SU-DHL-6 (cell line): ENCODE measurements around the gene LRRC75B.

Experiments
- EZH2phosphoT487 ChIP-seq: fragments of 200-600 bp; sonication (generic), shearing (Covaris generic); conservative IDR thresholded peaks from 2 replicates; pipeline ENCODE4 v1.6.1; 2018; ENCODE audit warnings: mild to moderate bottlenecking, antibody characterized with exemption, low read length, moderate library complexity, mixed read lengths
- TF ChIP-seq, protein P1 (sequence below): fragments of 200-600 bp; sonication (generic); IDR thresholded peaks from one replicate; pipeline ENCODE4 v1.5.1; 2017; ENCODE audit warnings: antibody characterized with exemption, mild to moderate bottlenecking, low read length, moderate library complexity; ENCODE audit not compliant: insufficient read depth, poor library complexity, severe bottlenecking

DNA sequence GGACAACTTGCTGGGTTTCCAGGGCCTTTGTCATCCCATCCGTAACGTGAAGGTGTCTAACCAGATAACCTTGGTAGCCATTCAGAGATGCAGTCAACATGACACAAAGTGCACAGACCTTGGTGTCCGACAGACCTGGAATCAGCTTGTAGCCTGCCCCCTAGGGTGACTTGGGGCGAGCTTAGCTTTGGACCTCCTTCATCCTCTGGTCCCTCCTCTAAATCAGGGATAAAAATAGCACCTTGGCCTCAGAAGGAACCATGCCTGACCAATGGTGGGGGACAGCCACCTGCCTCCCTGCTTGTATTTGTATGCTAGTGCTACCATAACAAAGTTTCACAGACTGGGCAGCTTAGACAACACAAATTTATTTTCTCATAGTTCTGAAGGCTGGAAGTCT, 33.4 kb downstream of the LRRC75B start:
- TF ChIP-seq, protein P1, sequence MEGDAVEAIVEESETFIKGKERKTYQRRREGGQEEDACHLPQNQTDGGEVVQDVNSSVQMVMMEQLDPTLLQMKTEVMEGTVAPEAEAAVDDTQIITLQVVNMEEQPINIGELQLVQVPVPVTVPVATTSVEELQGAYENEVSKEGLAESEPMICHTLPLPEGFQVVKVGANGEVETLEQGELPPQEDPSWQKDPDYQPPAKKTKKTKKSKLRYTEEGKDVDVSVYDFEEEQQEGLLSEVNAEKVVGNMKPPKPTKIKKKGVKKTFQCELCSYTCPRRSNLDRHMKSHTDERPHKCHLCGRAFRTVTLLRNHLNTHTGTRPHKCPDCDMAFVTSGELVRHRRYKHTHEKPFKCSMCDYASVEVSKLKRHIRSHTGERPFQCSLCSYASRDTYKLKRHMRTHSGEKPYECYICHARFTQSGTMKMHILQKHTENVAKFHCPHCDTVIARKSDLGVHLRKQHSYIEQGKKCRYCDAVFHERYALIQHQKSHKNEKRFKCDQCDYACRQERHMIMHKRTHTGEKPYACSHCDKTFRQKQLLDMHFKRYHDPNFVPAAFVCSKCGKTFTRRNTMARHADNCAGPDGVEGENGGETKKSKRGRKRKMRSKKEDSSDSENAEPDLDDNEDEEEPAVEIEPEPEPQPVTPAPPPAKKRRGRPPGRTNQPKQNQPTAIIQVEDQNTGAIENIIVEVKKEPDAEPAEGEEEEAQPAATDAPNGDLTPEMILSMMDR, result no peak
- no peak for TF ChIP-seq EZH2phosphoT487
